ENCODE measurements around the gene CPNE5. TPM values are rescaled to one million over a fixed set of nuclear protein-coding genes. Genes with fewer than 3 reads are reported as not detected.

The CPNE5 gene
- total and polyA plus RNA-seq, 2 of the 4 experiments (the other 2 are of a cell fraction), result 0.07 TPM; not detected in 1

DNA sequence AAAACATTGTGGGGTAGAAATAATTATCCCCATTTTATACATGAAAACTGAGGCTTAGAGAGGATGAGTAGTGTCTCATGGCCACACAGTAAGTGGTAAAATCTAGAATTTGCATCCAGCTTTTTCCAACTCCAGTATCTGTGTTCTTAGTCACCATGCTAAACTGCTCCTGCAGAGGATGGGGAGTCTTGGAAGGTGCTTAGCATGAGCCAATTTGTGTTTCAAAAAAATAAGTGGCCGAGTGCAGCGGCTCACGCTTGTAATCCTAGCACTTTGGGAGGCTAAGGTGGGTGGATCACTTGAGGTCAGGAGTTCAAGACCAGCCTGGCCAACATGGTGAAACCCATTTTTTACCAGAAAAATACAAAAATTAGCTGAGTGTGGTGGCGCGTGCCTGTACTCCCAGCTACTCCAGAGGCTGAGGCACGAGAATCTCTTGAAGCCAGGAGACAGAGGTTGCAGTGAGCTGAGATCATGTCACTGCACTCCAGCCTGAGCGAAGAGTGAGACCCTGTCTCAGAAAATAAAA lies 48.9 kb upstream of the CPNE5 start:
- ChIA-PET CTCF (no interaction called here), POLR2A (ENCODE audit: unreplicated experiment) (no interaction called here)
- H3K4me1 ChIP-seq (ENCODE audit: control insufficient read depth, insufficient read depth, low read length), result no peaks in the 10 kb centered on the region; the same call in 1 of the 2 replicates
- H3K14ac ChIP-seq (replicated peaks; ENCODE audit: low read depth, low read length), result no peak overlapping the region
- H4K8ac ChIP-seq (ENCODE audit: low read depth in 2 of 2, low read length in 2 of 2), result no peak overlapping the region
- H3K9me3 ChIP-seq (ENCODE audit: control insufficient read depth, insufficient read depth, low read length), result no peaks in the 10 kb centered on the region
- H2BK20ac ChIP-seq (ENCODE audit: low read depth, low read length), result no peak overlapping the region
- no peak for ATAC-seq (ENCODE audit: low read depth)
- in situ Hi-C loops (cut with MboI; ENCODE audit: low sequenced_read_pairs), result loop anchor here (10.0 kb wide), 2 partner anchors 97 to 327 kb away; partner anchors contain the start of gene MTCH1
- peaks cover 4% of the 10 kb centered on the region; the same call in 1 of the 2 replicates for H3K36me3 ChIP-seq (ENCODE audit: control insufficient read depth, insufficient read depth, low read length)
- H3K4me2 ChIP-seq (ENCODE audit: low read depth, low read length), result no peak overlapping the region
- H2AK5ac ChIP-seq (ENCODE audit: low read depth, low read length), result no peak overlapping the region
- no peak overlapping the region for H3K4me3 ChIP-seq (ENCODE audit: insufficient read depth, low read depth, low read length)
- BruUV-seq (replicated peaks), result no TSS peak
- H3K56ac ChIP-seq (ENCODE audit: extremely low read depth, insufficient read depth, low read length), result no peak overlapping the region
- TF ChIP-seq, protein P1, sequence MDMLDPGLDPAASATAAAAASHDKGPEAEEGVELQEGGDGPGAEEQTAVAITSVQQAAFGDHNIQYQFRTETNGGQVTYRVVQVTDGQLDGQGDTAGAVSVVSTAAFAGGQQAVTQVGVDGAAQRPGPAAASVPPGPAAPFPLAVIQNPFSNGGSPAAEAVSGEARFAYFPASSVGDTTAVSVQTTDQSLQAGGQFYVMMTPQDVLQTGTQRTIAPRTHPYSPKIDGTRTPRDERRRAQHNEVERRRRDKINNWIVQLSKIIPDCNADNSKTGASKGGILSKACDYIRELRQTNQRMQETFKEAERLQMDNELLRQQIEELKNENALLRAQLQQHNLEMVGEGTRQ (IDR thresholded peaks at IDR 0.05; ENCODE audit: low read depth, low read length), result no peak
- TF ChIP-seq, protein P2, sequence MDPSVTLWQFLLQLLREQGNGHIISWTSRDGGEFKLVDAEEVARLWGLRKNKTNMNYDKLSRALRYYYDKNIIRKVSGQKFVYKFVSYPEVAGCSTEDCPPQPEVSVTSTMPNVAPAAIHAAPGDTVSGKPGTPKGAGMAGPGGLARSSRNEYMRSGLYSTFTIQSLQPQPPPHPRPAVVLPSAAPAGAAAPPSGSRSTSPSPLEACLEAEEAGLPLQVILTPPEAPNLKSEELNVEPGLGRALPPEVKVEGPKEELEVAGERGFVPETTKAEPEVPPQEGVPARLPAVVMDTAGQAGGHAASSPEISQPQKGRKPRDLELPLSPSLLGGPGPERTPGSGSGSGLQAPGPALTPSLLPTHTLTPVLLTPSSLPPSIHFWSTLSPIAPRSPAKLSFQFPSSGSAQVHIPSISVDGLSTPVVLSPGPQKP (IDR thresholded peaks at IDR 0.05; ENCODE audit: borderline replicate concordance, low read depth, low read length), result no peak
- TF ChIP-seq CEBPB (IDR thresholded peaks at IDR 0.05; ENCODE audit: low read depth, low read length), result no peak
- TF ChIP-seq CHD1 (IDR thresholded peaks at IDR 0.05; ENCODE audit: low read depth, low read length), result no peak
- no peak for TF ChIP-seq RAD21 (IDR thresholded peaks at IDR 0.05; ENCODE audit: low read length)
- no peak for TF ChIP-seq SMC3 (IDR thresholded peaks at IDR 0.05; ENCODE audit: low read depth, low read length)
- TF ChIP-seq POLR2A (IDR thresholded peaks at IDR 0.05; ENCODE audit: low read depth, low read length), result no peak
- TF ChIP-seq NFE2L2 (IDR thresholded peaks at IDR 0.05; ENCODE audit: low read depth, low read length), result no peak
- no peak for TF ChIP-seq FOS (IDR thresholded peaks at IDR 0.05; ENCODE audit: low read depth, low read length)
- no peak for TF ChIP-seq MAFK (IDR thresholded peaks at IDR 0.05; ENCODE audit: low read depth, low read length)
- H2BK5ac ChIP-seq (ENCODE audit: low read depth, low read length, poor library complexity, severe bottlenecking), result no peak overlapping the region
- H3K27ac ChIP-seq (ENCODE audit: insufficient read depth, low read length), result no peak overlapping the region
- H2AK9ac ChIP-seq (replicated peaks; ENCODE audit: low read depth, low read length, poor library complexity), result no peak overlapping the region
- dilution Hi-C loops (cut with HindIII; ENCODE audit: low sequenced_read_pairs, unreplicated experiment), result no loop called here
- no peak overlapping the region for H3K18ac ChIP-seq (ENCODE audit: low read depth, low read length)
- no peaks in the 10 kb centered on the region for H4K20me1 ChIP-seq (ENCODE audit: insufficient read depth, low read length)
- DNase-seq, result no peak
- H2AFZ ChIP-seq (replicated peaks; ENCODE audit: low read length, poor library complexity), result no peak overlapping the region
- no peak overlapping the region for H4K91ac ChIP-seq (ENCODE audit: insufficient read depth, low read depth, low read length)
- peaks cover 21 to 57% of the 10 kb centered on the region in 2 experiments for H3K79me1 ChIP-seq (ENCODE audit: low read depth in 1 of 2, low read length in 2 of 2)
- H3K23ac ChIP-seq (ENCODE audit: low read depth, low read length), result no peak overlapping the region
- no peak overlapping the region for H4K5ac ChIP-seq (ENCODE audit: low read depth, low read length)
- no peak overlapping the region for H3K9ac ChIP-seq (ENCODE audit: low read depth, low read length)
- intact Hi-C loops (cut with micrococcal nuclease), result no loop called here
- WGBS, 2 experiments (ENCODE audit: extremely low coverage in 2 of 2, insufficient read length in 1 of 2), result no CpG with 5 or more reads among the region's 7 CpGs
- no peak overlapping the region for H2BK15ac ChIP-seq (ENCODE audit: low read depth, low read length)
- H2BK120ac ChIP-seq (ENCODE audit: low read depth, low read length), result no peak overlapping the region
- no peak overlapping the region for H3K4ac ChIP-seq (ENCODE audit: low read depth, low read length)
- H3K9me1 ChIP-seq (ENCODE audit: insufficient read depth, low read length), result peaks cover 3% of the 10 kb centered on the region; the same call in 1 of the 2 replicates
- H3K27me3 ChIP-seq (ENCODE audit: control insufficient read depth, insufficient read depth, low read length), result no peaks in the 10 kb centered on the region
